GM19463 (cell line): ENCODE data around the gene SLC25A29.
"Not testable (repeated sequence)": the region's sequence is repeated elsewhere in the genome, so short reads cannot be mapped to it uniquely, and the experiment has no call there.

Experiments used
- ATAC-seq: cut with Tn5 transposase; IDR thresholded peaks from one replicate; pipeline ENCODE4 v1.9.1; 2021; ENCODE audit warnings: mild to moderate bottlenecking, moderate library complexity; ENCODE audit not compliant: unreplicated experiment

The SLC25A29 gene

GRCh38 chr14:100313464-100314230 lies 7.4 kb upstream of the SLC25A29 start:
- no peak for ATAC-seq

DNA sequence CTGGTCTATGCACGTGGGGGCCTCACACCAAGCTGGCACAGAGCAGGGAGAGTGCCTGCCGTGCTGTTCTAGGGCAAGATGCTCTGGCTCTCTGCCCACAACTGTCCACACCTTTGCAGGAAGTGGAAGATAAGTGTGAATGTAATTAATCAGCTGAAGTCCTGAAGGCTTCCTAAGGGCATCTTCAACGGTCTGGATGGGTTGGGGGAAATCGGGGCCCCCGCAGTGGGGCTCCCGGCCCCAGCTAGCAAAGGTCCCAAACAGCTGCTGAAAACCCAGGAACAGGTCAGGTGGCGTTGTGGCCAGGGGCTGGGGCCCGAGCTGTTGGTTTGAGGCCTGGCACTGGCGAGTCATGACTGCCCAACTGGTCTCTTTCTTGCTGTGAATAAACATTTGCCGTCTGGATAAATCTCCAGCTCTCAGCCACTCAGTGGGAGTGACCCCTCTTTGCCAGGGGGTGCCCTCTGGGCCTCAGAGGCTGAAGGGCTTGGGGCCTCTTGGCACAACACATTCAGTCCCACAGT lies 6.7 kb upstream of the SLC25A29 start:
- no peak for ATAC-seq

DNA sequence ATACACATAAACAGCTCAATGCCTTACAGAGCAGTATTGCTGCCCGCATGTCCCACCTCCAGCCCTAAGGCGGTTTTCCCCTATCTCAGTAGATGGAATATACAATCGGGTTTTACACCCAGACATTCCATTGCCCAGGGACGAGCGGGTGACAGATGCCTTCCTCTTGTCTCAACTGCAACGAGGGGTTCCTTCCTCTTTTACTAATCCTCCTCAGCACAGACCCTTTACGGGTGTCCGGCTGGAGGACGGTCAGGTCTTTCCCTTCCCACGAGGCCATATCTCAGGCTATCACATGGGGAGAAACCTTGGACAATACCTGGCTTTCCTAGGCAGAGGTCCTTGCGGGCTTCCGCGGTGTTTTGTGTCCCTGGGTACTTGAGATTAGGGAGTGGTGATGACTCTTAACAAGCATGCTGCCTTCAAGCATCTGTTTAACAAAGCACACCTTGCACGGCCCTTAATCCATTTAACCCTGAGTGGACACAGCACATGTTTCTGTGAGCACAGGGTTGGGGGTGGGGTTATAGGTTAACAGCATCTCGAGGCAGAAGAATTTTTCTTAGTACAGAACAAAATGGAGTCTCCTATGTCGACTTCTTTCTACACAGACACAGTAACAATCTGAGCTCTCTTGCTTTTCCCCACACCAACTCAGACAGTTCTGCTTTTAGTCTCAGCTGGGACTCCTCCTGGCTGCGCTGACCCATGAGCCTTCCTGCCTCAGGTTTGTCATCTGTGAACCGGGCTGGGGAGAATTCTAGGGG lies 6.0 kb upstream of the SLC25A29 start:
- not testable (repeated sequence) for ATAC-seq

DNA sequence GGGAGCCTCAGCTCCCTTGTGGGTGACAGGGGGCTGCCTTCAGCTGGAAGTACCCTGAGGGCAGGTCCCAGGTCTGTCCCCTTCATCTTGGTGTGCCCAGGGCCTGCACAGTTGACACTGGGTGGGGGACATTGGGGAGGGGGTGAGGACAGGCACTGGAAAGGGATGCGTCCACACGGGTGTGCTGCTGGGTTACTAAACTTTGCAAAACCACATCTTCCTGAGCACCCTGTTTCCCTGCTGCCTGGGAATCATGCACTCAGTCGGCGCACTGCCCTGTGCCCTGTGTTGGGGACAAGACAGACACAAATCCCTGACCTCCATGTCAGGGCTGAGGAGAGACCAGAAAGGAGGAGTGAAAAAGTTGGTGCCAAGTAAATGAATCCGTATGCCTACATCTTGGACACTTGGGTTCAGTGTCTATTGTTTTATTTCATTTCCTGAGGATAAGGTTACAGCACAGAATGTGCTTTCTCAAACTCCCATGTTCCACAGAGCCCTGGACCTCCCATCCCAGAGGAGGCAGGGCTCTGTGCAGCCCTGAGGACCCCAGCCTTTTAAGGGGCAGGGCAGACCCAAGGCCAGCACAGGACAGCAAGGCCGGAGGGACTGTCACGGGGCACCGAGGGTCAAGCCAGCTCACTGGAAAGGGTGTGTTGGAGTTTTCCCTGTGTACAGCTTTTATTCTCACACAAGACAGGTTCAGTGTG lies 2.9 kb upstream of the SLC25A29 start:
- no peak for ATAC-seq

DNA sequence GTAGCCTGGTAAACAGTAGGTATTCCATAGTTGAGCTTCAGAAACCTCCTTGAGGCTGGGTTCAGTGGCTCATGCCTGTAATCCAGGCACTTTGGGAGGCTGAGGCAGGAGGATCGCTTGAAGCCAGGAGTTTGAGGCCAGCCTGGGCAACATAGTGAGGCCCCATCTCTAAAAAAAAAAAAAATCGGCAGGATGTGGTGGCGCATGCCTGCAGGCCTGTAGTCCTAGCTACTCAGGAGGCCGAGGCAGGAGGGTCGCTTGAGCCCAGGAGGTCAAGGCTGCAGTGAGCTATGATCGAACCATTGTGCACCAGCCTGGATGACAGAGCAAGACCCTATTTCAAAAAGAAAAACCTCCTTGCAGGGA lies 2.2 kb upstream of the SLC25A29 start:
- ATAC-seq, result not testable (repeated sequence)

DNA sequence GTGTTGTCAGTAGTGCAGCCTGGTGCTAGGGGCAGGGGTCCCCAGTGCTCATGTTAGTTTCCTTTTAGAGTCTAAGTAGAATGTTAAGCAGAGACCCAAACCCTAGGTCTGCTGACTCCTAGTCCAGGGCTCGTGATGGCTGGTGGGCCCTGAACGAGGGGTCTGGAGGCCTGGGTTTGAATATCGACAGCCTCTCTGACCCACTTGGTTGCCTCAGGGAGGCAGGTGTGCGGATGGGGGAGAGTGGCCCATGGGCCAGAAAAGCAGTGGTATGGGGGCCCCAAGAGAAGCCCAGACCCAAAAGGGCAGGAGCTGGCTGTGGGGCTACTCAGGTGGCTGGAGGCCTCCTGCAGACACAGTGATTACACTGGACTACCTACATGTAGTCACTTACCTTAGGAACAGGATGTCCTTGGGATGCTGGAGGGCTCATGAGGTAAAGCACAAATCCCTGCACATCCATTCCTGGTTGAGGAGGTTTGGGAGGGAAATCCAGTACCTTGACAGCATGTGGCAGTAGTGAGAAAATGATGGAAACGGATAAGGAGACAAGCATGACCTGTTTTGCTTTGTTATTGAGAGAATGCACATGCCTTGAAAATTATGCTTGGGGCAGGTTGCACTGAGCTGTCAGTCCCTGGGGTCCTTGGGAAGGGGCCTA lies 1.7 kb upstream of the SLC25A29 start:
- no peak for ATAC-seq

- ATAC-seq, result peak; percentile 5
These were observed 938 bp upstream of the SLC25A29 start for GRCh38 chr14:100306998-100307765.

DNA sequence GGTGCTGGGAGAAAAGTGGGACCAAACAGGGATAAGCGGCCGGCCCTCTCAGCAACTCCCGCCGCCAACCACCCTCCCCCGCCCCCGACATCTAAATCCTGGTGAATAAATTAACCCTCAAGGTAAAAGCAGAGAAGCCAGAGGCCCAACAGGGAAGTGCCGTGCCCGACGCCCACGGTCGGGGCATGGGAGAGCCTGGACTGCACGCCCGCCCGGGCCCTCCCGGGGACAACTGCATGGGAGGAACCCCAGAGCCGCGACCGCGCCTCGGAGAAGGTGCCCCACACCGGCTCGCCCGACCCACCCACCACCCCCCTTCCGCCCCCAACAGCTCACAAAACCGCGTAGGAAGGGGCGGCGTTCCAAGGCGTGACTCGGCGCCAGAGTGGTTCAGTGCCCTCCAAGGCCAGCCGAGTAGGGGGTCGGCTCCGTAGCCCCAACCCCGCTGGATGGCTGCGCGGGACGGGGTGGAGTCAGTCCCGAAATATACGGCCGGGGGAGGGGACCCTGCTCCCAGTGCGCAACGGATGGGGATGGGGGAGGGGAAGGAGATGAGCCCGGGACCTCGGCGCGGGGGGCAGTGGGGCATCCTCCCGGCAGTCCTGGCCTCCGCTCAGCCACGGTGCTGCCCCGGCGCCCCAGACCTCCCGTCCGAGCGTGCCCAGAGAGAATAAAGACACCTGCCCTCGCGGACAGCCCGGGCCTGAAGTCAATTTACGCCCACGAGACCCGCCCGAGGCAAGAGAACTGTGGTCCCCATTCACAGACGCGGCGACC lies 732 bp downstream of the SLC25A29 start:
- no peak for ATAC-seq

DNA sequence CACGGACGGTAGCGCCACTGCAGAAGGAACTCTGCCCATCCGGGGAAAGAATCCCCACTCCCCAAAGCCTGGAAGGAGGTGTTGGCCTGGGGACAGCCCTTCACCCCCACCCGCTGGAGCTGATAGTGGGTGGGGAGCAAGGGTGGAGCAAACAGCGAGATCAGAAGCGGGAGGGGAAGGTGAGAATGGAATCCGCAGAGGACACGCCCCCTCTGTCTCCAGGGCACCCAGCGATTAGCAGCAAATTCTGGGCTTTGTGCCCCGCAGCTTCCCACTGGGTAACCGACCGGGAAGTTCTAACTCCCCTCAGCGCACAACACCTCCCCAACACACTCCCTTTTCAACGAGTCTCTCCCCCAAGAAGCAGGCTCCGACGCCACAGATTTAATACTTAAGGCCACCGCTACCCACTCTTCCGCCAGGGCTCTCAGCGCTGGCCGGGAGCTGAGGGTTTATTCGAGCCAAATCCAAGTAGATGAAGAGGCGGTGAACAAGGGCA lies 1.4 kb downstream of the SLC25A29 start:
- no peak for ATAC-seq

- no peak for ATAC-seq
These were observed 2.3 kb downstream of the SLC25A29 start for GRCh38 chr14:100303925-100304324.

DNA sequence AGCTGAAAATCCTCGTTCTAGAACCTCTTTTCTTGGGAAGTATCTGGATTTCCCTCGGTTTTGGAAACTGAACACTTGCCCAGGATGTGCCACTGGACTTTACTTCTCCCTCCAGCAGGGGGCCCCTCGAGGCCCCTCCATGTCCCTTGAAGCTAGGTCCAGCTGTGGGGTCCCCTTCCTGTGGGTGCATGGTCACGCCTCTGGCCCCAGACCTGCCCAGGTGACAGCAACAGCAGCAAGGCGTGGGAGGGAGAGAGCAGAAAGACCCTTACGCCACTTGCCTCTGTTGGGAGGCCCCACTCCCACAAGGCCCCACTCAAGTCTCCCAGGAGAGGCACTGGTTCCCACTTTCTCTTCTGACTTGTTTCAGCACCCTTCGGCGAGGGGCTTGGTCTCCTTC lies 3.1 kb downstream of the SLC25A29 start:
- no peak for ATAC-seq

DNA sequence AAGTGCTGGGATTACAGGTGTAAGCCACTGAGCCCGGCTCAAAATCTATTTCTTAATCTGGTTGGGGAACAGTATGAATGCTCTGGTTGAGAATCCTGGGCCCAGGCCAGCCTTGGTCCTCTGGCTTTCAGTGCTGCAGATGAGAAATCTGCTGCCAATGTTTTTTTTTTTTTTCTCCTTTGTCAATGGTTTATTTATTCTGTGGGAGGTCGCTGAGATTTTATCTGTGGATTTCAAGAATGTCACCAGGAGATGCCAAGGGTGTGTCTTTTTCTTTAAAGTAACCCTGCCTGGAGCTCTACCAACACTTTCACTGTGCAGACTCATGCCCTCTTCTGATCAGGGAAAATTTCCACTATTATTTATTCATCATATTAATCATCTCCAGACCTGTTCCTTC lies 3.6 kb downstream of the SLC25A29 start:
- no peak for ATAC-seq

DNA sequence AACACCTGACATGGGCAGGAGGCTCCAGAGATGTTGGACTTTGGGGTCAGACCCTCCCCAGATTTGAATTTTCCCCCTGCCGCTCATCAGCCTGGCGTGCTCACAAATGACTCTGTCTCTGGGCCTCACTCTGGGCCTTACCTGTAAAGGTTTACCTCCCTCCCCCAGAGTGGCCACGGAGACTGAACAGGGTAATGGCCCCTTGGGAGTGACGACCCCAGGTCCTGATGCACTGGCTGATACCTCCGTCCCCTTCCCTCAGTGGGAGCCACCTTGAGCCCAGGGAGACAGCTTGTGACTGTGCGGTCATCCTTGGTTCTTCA lies 7.0 kb downstream of the SLC25A29 start:
- ATAC-seq, result no peak

DNA sequence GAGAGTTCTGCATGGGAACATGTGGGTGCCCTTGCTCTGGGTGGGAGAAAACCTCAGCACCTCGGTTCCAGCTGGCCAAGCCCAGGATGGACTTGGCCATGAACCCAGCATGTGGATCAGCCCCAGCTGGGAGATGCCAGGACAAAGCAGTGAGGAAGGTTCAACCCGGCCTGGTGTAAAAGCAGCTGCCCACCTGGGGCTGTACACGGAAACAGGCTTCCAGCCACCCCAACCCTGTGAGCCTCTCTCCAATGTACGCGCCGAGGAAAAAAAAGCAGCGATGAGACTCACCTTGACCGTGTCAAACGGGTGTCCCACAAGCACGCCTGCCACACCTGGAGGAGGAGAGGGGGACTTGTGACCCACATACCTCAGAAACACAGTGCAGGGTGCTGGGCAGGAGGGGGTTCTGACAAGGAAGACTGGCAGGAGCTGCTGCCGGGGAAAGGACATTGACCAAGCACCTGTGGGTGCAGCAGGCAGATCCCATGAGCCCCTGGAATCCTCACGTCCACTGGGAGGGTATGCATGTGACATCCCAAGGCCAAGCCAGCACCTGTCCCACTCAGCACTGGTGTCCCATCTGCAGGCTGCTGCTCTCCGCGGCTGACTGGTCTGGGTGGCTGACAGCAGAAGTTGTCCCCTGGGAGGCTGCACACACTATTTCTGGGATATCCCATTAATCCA lies 7.5 kb downstream of the SLC25A29 start:
- no peak for ATAC-seq

- peak; percentile 86 for ATAC-seq
These were observed 8.6 kb downstream of the SLC25A29 start for GRCh38 chr14:100297320-100298300.

DNA sequence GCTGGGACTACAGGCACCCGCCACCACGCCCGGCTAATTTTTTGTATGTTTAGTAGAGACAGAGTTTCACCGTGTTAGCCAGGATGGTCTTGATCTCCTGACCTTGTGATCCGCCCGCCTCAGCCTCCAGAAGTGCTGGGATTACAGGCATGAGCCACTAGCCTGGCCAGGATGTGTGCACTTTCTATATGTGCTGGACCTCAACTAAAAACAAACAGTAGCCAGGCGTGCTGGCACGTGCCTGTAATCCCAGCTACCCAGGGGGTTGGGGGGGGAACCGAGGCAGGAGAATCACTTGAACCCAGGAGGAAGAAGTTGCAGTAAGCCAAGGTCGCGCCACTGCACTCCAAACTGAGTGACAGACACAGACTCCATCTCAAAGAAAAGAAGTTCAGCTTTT lies 9.5 kb downstream of the SLC25A29 start:
- ATAC-seq, result not testable (repeated sequence)

DNA sequence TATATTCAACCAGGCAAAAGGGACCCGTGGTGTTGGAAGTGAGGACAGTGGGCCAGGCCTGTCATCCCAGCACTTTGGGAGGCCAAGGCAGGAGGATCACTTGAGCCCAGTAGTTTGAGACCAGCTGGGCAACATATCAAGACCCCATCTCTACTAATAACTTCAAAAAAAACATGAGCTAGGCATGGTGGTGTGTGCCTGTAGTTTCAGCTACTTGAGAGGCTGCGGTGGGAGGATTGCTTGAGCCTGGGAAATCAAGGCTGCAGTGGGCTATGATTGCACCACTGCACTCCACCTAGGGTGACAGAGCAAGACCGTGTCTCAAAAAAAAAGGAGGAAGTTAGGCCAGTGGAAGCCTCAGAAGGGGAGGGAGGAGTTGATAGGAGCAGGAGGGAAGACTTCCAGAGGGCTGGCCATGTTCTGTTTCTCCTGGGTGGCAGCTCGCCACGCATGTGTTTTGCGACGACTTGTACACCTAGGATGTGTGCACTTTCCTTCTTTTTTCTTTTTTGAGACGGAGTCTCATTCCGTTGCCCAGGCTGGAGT lies 10.1 kb downstream of the SLC25A29 start:
- ATAC-seq, result no peak
